Subcutaneous abdominal adipose tissue (tissue), 5 donors: ENCODE results near the gene TTPAL.

ENCODE experiments used
- H3K27ac ChIP-seq: one replicate; pipeline ENCODE4 v1.7.0; 2013; ENCODE audit warnings: low read depth, mild to moderate bottlenecking, inconsistent platforms, low read length, moderate library complexity
- H3K27me3 ChIP-seq, 5 donors: one replicate each; pipeline ENCODE4 v1.7.0; 2013; ENCODE audit warnings: low read length in 5 of 5, inconsistent platforms in 1 of 5; ENCODE audit not compliant: control insufficient read depth in 5 of 5, insufficient read depth in 4 of 5
- H3K36me3 ChIP-seq, 5 donors: one replicate each; pipeline ENCODE4 v1.7.0; 2013; ENCODE audit warnings: low read length in 5 of 5; ENCODE audit not compliant: control insufficient read depth in 5 of 5, insufficient read depth in 5 of 5
- H3K4me1 ChIP-seq, 5 donors: one replicate each; pipeline ENCODE4 v1.7.0; 2013; ENCODE audit warnings: low read length in 5 of 5, mild to moderate bottlenecking in 3 of 5, moderate library complexity in 1 of 5; ENCODE audit not compliant: control insufficient read depth in 5 of 5, insufficient read depth in 5 of 5
- H3K4me3 ChIP-seq, 5 donors: one replicate each; pipeline ENCODE4 v1.7.0; 2013; ENCODE audit warnings: low read length in 5 of 5, low read depth in 1 of 5
- H3K9ac ChIP-seq, 5 donors: one replicate each; pipeline ENCODE4 v1.7.0; 2013; ENCODE audit warnings: low read length in 5 of 5, mild to moderate bottlenecking in 4 of 5, moderate library complexity in 3 of 5
- H3K9me3 ChIP-seq, 5 donors: one replicate each; pipeline ENCODE4 v1.7.0; 2013; ENCODE audit warnings: low read length in 5 of 5; ENCODE audit not compliant: control insufficient read depth in 5 of 5
- donor health status: healthy.
- donor health status: healthy.
- donor health status: healthy.
- donor health status: healthy.
- donor health status: healthy.

Gene TTPAL

GRCh38 chr20:44513871-44514270 is 38.2 kb downstream of the TTPAL start:
- peaks cover 3 to 38% (median 27%) of the 10 kb centered on the region in 5 donors for H3K4me1 ChIP-seq
- no peak overlapping the region for H3K4me3 ChIP-seq
- no peak overlapping the region for H3K9ac ChIP-seq
- H3K27me3 ChIP-seq = no peaks in the 10 kb centered on the region
- peaks cover 25 to 42% (median 32%) of the 10 kb centered on the region in 5 donors for H3K36me3 ChIP-seq
- H3K27ac ChIP-seq = no peak overlapping the region
- no peaks in the 10 kb centered on the region for H3K9me3 ChIP-seq

DNA sequence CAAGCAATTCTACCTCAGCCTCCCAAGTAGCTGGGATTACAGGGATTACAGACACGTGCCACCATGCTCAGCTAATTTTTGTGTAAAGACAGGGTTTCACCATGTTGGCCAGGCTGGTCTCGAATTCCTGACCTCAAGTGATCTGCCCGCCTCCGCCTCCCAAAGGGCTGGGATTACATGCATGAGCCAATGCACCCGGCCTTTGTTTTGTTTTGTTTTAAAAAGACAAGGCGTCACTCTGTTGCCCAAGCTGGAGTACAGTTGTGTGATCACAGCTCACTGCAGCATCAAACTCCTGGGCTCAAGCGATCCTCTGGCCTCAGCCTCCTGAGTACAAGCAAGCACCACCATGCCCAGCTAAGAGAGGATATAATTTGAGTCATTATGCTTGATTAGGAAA is 40.8 kb downstream of the TTPAL start:
- no peaks in the 10 kb centered on the region for H3K27me3 ChIP-seq
- H3K9me3 ChIP-seq = no peaks in the 10 kb centered on the region
- peak overlapping the region; percentile 55 for H3K27ac ChIP-seq
- H3K4me3 ChIP-seq = no peak overlapping the region
- peaks cover 10 to 60% (median 50%) of the 10 kb centered on the region in 5 donors for H3K4me1 ChIP-seq
- peaks cover 5 to 16% (median 9%) of the 10 kb centered on the region in 5 donors for H3K36me3 ChIP-seq
- no peak overlapping the region for H3K9ac ChIP-seq

GRCh38 chr20:44517454-44517853 is 41.8 kb downstream of the TTPAL start:
- peak overlapping the region; percentile 55 for H3K27ac ChIP-seq

DNA sequence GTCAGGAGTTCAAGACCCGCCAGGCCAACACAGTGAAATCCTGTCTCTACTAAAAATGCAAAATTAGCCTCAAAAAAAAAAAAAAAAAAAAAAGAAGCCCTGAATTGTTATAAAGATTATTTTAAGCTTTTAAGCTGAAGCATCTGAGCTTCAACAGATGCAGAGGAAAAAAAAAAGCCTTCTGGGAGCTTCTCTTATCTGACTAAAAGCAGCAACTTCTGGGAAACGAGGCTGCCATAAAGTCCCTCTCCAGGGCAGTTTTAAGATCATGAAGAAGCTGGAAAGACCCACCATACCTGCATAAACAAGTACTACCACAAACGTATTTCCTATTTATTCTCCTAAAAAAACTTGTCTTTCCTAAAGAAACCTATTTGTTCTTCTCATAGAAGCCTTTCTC is 42.6 kb downstream of the TTPAL start:
- peaks cover 0 to 2% (median 0%) of the 10 kb centered on the region in 5 donors for H3K36me3 ChIP-seq
- H3K9me3 ChIP-seq = no peaks in the 10 kb centered on the region
- H3K27ac ChIP-seq = peak overlapping the region; percentile 55
- H3K9ac ChIP-seq = no peak overlapping the region
- H3K4me3 ChIP-seq = no peak overlapping the region
- peaks cover 10 to 65% (median 56%) of the 10 kb centered on the region in 5 donors for H3K4me1 ChIP-seq
- no peaks in the 10 kb centered on the region for H3K27me3 ChIP-seq

More at GRCh38 chr20:44517454-44517853, 41.8 kb downstream of the TTPAL start:
- peak overlapping the region in 1 of 5 donors; percentile 22 for H3K9ac ChIP-seq
- H3K36me3 ChIP-seq = peaks cover 0 to 9% (median 3%) of the 10 kb centered on the region in 5 donors
- H3K4me1 ChIP-seq = peaks cover 10 to 66% (median 56%) of the 10 kb centered on the region in 5 donors
- H3K4me3 ChIP-seq = no peak overlapping the region
- H3K27me3 ChIP-seq = no peaks in the 10 kb centered on the region
- no peaks in the 10 kb centered on the region for H3K9me3 ChIP-seq

DNA sequence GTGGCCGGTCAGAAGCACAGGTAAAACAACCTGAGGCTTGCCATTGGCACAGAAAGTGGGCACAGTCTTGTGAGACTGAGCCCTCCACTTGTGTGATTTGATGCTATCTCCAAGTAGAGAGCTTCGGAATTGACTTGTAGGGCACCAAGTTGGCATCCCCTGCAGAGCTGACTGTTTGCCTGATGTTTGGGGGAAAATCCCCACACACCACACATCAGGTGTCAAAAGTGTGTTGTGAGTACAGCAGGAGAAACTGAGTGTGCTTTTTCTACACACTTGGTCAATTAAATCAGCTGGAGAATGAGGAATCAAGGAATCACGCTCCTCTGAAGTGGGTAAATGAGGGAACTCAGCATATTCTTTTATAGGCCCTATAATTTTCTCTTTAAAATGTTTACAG is 45.2 kb downstream of the TTPAL start:
- peak overlapping the region; percentile 89 to 98 (median 97) for H3K4me3 ChIP-seq
- peaks cover 10 to 52% (median 48%) of the 10 kb centered on the region in 5 donors for H3K4me1 ChIP-seq
- H3K27me3 ChIP-seq = no peaks in the 10 kb centered on the region
- peak overlapping the region; percentile 97 for H3K27ac ChIP-seq
- no peaks in the 10 kb centered on the region for H3K36me3 ChIP-seq
- H3K9ac ChIP-seq = peak overlapping the region; percentile 87 to 99 (median 95)
- H3K9me3 ChIP-seq = no peaks in the 10 kb centered on the region

DNA sequence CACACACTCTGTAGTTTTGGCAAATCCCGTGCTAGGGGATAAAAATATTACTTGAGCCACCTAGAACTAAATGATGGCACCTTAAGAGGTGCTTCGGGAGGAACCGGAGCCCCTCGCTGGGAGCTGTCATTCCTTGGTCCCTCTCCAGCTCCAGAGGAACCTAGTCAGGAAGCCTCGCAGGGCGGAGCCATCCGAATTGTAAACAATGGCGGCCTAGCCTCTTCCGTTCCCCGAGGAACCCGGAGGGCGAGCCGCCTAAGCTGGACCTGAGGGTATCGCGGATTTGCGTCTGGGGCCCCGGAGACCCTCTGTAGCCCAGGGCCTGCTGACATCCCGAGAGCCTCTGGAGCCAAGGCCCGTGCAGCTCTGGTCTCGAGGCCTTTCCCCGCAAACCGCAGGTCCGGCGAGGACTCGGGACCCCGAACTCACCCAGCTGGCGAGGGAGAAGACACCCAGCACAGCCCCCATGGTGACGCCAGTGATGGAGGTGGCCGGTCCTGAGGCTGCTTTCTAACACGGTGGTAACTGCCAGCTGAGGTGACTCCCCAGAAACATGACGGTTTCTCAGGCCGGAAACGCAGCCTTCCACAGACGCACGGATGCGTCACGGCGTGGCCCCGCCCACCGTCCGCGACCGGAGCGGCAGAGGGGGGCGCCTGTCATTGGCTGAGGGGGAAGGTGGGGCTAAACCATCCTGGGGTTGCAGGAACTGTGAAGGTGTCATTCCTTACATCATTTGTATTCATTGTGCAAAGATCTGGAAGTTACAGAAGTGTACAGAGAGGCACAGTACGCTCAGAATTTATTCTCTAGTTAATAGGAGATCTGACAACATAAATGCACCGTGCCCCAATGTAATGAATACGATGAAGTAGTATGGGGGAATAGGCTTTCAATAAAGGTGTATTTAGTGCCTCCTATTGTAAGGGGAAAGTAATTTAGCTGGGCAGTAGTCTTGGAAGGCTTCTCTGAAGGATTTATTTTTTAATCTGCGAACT is 46.1 kb downstream of the TTPAL start, which contains the start of gene SERINC3:
Gene SERINC3, minus strand, starts transcription at position 587 of the 998 bp plus-strand sequence. Its CDS starts 119 bp downstream, at position 468.
- Histone ChIP-seq H3K9me3 (no peaks in the 10 kb centered on the region), H3K4me3 (peak within 1 kb of the TSS; percentile 89 to 98 (median 97)), H3K27me3 (peaks cover 0 to 4% (median 0%) of the 10 kb centered on the region in 5 donors), H3K27ac (peak within 1 kb of the TSS; percentile 97), H3K9ac (peak within 1 kb of the TSS; percentile 87 to 99 (median 95)), H3K36me3 (no peaks in the 10 kb centered on the region), H3K4me1 (peaks cover 8 to 44% (median 41%) of the 10 kb centered on the region in 5 donors)

DNA sequence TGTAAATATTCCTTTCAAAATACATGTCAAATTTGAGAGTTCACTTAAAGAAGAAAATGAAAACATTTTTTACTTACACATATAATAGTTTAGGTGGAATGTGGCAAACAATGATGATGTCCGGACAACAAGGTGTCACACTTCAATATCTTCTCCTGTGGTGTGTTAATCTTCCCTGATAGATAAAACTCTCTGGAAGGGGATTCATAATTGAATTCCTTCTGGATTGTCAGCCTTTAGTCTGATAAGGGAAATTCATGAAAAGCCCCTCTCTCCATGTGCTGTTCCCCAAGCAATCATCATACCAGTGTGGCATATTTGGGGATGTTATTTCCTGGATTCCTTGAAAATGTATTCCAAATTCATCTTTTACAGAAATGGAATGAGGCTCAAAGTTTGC is 47.2 kb downstream of the TTPAL start:
- Histone ChIP-seq H3K9me3 (no peaks in the 10 kb centered on the region), H3K27me3 (peaks cover 0 to 4% (median 0%) of the 10 kb centered on the region in 5 donors), H3K4me1 (peaks cover 6 to 35% (median 32%) of the 10 kb centered on the region in 5 donors), H3K36me3 (no peaks in the 10 kb centered on the region), H3K4me3 (no peak overlapping the region), H3K27ac (no peak overlapping the region), H3K9ac (no peak overlapping the region)

DNA sequence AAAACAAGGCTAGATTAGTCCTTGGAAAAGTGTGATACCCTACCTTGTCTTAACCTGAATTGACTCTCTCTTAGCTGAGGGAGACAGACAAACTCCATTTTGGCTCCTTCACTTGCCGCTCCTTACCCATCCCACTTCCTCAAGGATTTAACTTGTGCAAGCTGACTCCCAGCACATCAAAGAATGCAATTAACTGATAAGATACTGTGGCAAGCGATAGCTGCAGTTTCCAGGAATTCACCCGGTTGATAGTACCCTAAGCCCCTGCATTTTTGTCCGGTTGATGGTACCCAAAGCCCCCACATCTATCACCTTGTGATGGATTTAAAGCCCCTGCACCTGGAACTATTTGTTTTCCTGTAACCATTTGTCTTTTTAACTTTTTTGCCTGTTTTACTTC is 48.1 kb downstream of the TTPAL start:
- peaks cover 6 to 31% (median 29%) of the 10 kb centered on the region in 5 donors for H3K4me1 ChIP-seq
- H3K27me3 ChIP-seq = peaks cover 0 to 4% (median 0%) of the 10 kb centered on the region in 5 donors
- H3K9me3 ChIP-seq = no peaks in the 10 kb centered on the region
- H3K4me3 ChIP-seq = no peak overlapping the region
- no peak overlapping the region for H3K27ac ChIP-seq
- no peaks in the 10 kb centered on the region for H3K36me3 ChIP-seq
- no peak overlapping the region for H3K9ac ChIP-seq

DNA sequence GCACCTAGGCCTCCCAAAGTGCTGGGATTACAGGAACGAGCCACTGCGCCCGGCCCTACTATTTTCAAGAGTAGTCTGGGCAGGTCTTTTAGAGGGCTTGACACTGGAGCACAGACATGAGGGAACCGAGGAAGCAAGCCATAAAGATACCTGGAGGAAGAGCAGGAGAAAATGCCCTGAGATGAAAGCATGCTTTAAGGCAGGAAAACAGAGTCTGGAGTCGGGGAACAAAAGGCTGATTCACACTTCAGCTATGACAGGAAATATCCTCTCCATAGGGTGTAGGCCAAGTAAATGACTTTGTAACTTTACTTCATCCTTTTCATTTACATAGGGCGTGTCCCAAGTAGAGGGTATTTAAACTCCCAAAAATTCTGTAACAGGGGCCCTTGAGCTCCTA is 50.5 kb downstream of the TTPAL start:
- H3K27ac ChIP-seq = no peak overlapping the region
- H3K4me1 ChIP-seq = peaks cover 0 to 12% (median 8%) of the 10 kb centered on the region in 5 donors
- no peaks in the 10 kb centered on the region for H3K36me3 ChIP-seq
- no peak overlapping the region for H3K4me3 ChIP-seq
- H3K9me3 ChIP-seq = no peaks in the 10 kb centered on the region
- peaks cover 0 to 4% (median 0%) of the 10 kb centered on the region in 5 donors for H3K27me3 ChIP-seq
- H3K9ac ChIP-seq = no peak overlapping the region

GRCh38 chr20:44527716-44528199 is 52.1 kb downstream of the TTPAL start:
- H3K9ac ChIP-seq = no peak overlapping the region
- H3K36me3 ChIP-seq = no peaks in the 10 kb centered on the region
- H3K9me3 ChIP-seq = no peaks in the 10 kb centered on the region
- no peak overlapping the region for H3K27ac ChIP-seq
- H3K4me3 ChIP-seq = no peak overlapping the region
- peaks cover 4 to 19% (median 12%) of the 10 kb centered on the region in 5 donors for H3K4me1 ChIP-seq
- peaks cover 0 to 4% (median 0%) of the 10 kb centered on the region in 5 donors for H3K27me3 ChIP-seq
